OCI-LY1 (cell line): ENCODE data around the gene INPP5A.

Source experiments
- H2AFZ ChIP-seq: fragments of 200-600 bp; sonication (generic), shearing (Covaris generic); 2 replicates; pipeline ENCODE4 v1.6.0; 2014; ENCODE audit warnings: antibody characterized with exemption, mild to moderate bottlenecking, low read length
- H3F3A ChIP-seq: fragments of 200-600 bp; sonication (generic), shearing (Covaris generic); 2 replicates; pipeline ENCODE4 v1.6.0; 2014; ENCODE audit warnings: mild to moderate bottlenecking, antibody characterized with exemption, low read length, moderate library complexity; ENCODE audit not compliant: insufficient read depth
- H3K27ac ChIP-seq: fragments of 200-600 bp; sonication (generic); 2 replicates; pipeline ENCODE4 v1.5.1; 2014; ENCODE audit warnings: low read length, mixed run types, mild to moderate bottlenecking, low read depth; ENCODE audit not compliant: poor library complexity, severe bottlenecking
- H3K27me3 ChIP-seq: fragments of 200-600 bp; sonication (generic); 2 replicates; pipeline ENCODE4 v1.6.0; 2014; ENCODE audit warnings: antibody characterized with exemption, mild to moderate bottlenecking, low read length, moderate library complexity; ENCODE audit not compliant: insufficient read depth
- H3K36me3 ChIP-seq: fragments of 200-600 bp; sonication (generic); 2 replicates; pipeline ENCODE4 v1.6.1; 2014; ENCODE audit warnings: mild to moderate bottlenecking, antibody characterized with exemption, low read length, moderate library complexity, mixed read lengths; ENCODE audit not compliant: insufficient read depth
- H3K4me1 ChIP-seq: fragments of 200-600 bp; sonication (generic); 2 replicates; pipeline ENCODE4 v1.5.1; 2014; ENCODE audit warnings: mild to moderate bottlenecking, low read length, moderate library complexity; ENCODE audit not compliant: insufficient read depth, severe bottlenecking
- H3K4me2 ChIP-seq: fragments of 200-600 bp; sonication (generic), shearing (Covaris generic); 2 replicates; pipeline ENCODE4 v1.6.1; 2014; ENCODE audit warnings: low read length
- H3K4me3 ChIP-seq: fragments of 200-600 bp; sonication (generic); 2 replicates; pipeline ENCODE4 v1.5.1; 2014; ENCODE audit warnings: low read length, low read depth, mild to moderate bottlenecking, mixed read lengths; ENCODE audit not compliant: poor library complexity, severe bottlenecking
- H3K79me2 ChIP-seq: fragments of 200-600 bp; shearing (Covaris generic); 2 replicates; pipeline ENCODE4 v1.6.1; 2016; ENCODE audit warnings: mixed run types, low read length, mixed read lengths; ENCODE audit not compliant: insufficient read depth
- H3K9ac ChIP-seq: fragments of 200-600 bp; sonication (generic), shearing (Covaris generic); 2 replicates; pipeline ENCODE4 v1.6.1; 2014; ENCODE audit warnings: mild to moderate bottlenecking, low read length, mixed read lengths
- H3K9me2 ChIP-seq: fragments of 200-600 bp; sonication (generic), shearing (Covaris generic); 2 replicates; pipeline ENCODE4 v1.6.1; 2014; ENCODE audit warnings: low read depth, mild to moderate bottlenecking, low read length, mixed read lengths
- H3K9me3 ChIP-seq: fragments of 200-600 bp; shearing (Covaris generic); 2 replicates; pipeline ENCODE4 v1.6.1; 2014; ENCODE audit warnings: low read length, mixed read lengths
- H4K20me1 ChIP-seq: fragments of 200-600 bp; sonication (generic), shearing (Covaris generic); 2 replicates; pipeline ENCODE4 v1.6.0; 2016; ENCODE audit warnings: mild to moderate bottlenecking, low read length; ENCODE audit not compliant: insufficient read depth
- CTCF ChIP-seq: fragments of 200-600 bp; sonication (generic), shearing (Covaris generic); IDR thresholded peaks from 2 replicates; pipeline ENCODE4 v1.5.1; 2017; ENCODE audit warnings: mild to moderate bottlenecking, antibody characterized with exemption, low read length, moderate library complexity, mixed read lengths
- EZH2 ChIP-seq: fragments of 200-600 bp; sonication (generic), shearing (Covaris generic); IDR thresholded peaks from 2 replicates; pipeline ENCODE4 v1.8.0; 2017; ENCODE audit warnings: borderline replicate concordance, mixed run types, mild to moderate bottlenecking, antibody characterized with exemption, low read length, moderate library complexity, mixed read lengths

Gene INPP5A

DNA sequence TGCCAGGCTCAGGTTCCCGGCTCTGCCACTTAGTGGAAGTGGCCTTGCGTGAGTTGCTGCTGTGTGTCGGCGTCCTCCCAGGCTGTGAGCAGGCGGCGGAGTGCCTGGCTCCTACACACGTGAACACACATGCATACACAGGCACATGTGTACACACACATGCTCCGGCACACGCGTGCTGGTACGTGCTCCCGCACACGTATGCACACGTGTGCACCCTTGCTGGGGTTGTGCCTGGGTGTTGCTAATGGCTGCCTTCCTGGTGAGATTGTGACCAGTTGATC is 107.6 kb downstream of the INPP5A start:
- no peak overlapping the region for H2AFZ ChIP-seq
- H3K4me1 ChIP-seq = no peaks in the 10 kb centered on the region
- no peak overlapping the region for H3K4me3 ChIP-seq
- no peaks in the 10 kb centered on the region for H3K9me2 ChIP-seq
- no peaks in the 10 kb centered on the region for H3K27me3 ChIP-seq
- no peaks in the 10 kb centered on the region for H4K20me1 ChIP-seq
- no peaks in the 10 kb centered on the region for H3F3A ChIP-seq
- H3K79me2 ChIP-seq = no peaks in the 10 kb centered on the region
- H3K9me3 ChIP-seq = no peaks in the 10 kb centered on the region
- TF ChIP-seq CTCF (no peak), EZH2 (no peak)
- no peak overlapping the region for H3K27ac ChIP-seq
- H3K36me3 ChIP-seq = no peaks in the 10 kb centered on the region
- H3K4me2 ChIP-seq = no peak overlapping the region
- H3K9ac ChIP-seq = no peak overlapping the region

DNA sequence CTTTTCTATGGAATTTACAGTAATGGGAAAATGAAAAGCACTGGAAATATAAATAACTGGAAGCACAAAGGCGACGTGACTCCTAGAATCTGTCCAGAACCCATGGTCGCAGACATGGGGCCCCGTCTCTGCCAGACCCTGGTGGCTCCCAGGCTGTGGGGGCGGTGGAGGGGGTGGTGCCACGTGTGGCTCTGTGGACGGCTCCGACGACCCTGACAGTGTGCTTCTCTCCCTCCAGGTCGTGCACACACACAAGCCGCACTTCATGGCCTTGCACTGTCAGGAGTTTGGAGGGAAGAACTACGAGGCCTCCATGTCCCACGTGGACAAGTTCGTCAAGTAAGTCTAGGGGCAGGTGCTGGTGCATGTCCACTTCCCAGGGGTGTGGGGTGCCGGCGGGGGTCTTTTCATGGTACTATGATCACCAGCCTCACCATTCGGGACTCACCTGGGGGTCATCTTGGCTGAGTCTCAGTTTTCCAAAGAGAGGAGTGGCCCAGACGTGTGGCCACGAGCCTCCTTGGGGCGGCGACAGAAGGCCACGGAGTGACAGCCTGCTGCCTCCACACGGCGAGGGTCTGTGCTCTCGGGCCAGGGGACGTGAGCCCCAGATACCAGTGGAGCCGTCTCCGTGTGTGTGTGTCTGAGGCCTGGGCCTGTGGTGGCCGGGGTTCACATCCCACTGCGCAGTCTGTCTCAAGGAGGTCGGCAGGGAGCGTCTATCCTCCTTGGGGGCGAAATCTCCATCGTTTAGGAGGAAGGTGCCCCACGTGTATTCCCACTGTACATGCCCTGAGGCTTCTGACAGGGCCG is 108.2 kb downstream of the INPP5A start:
- no peaks in the 10 kb centered on the region for H3K36me3 ChIP-seq
- H3F3A ChIP-seq = no peaks in the 10 kb centered on the region
- H3K9ac ChIP-seq = no peak overlapping the region
- no peaks in the 10 kb centered on the region for H3K4me1 ChIP-seq
- no peaks in the 10 kb centered on the region for H3K9me2 ChIP-seq
- no peak overlapping the region for H3K27ac ChIP-seq
- no peaks in the 10 kb centered on the region for H4K20me1 ChIP-seq
- no peaks in the 10 kb centered on the region for H3K79me2 ChIP-seq
- no peak overlapping the region for H3K4me3 ChIP-seq
- no peak overlapping the region for H3K4me2 ChIP-seq
- no peak overlapping the region for H2AFZ ChIP-seq
- no peaks in the 10 kb centered on the region for H3K9me3 ChIP-seq
- TF ChIP-seq CTCF = no peak
- TF ChIP-seq EZH2 = no peak
- no peaks in the 10 kb centered on the region for H3K27me3 ChIP-seq

DNA sequence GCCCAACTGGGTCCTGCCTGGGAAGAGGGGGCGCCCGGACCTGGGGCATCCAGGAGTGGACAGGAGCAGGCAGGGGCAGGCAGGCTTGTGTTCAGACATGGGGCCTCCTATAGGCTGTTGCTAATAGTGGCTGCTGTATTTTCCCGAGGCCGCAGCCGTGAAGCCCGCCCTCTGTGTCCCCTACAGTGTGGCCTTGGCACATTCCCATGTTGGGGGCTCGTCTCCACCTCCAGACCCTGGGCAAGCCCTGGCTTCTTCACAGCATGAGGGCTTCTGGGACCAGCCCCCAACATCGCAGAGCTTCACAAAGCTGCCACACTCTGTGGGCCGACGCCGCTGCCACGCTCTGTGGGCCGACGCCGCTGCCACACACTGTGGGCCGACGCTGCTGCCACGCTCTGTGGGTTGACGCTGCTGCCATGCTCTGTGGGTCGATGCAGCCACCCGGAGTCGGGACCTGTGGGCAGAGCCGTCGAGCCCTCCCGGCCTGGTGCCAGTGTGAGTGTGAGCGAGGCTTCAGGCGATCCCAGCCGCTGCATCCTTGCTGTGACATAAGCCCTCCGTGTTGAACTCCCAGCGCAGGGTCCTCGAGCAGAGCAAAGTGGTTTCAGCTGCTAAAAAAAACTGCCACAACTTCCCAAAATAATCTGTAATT is 109.0 kb downstream of the INPP5A start:
- Histone ChIP-seq H3K9ac (no peak overlapping the region), H3K4me2 (no peak overlapping the region), H3K79me2 (no peaks in the 10 kb centered on the region)

More for the DNA sequence above, 109.0 kb downstream of the INPP5A start:
- Histone ChIP-seq H3K4me1 (no peaks in the 10 kb centered on the region), H3K9me3 (no peaks in the 10 kb centered on the region), H3K27me3 (no peaks in the 10 kb centered on the region), H3K27ac (no peak overlapping the region), H3K4me3 (no peak overlapping the region), H4K20me1 (no peaks in the 10 kb centered on the region), H2AFZ (no peak overlapping the region), H3K36me3 (no peaks in the 10 kb centered on the region), H3F3A (no peaks in the 10 kb centered on the region), H3K9me2 (no peaks in the 10 kb centered on the region)
- TF ChIP-seq EZH2 (no peak), CTCF (no peak)
